Cardiac ventricle fibroblast (primary cell): Measurements from ENCODE around the gene OR5D16. TPM values are rescaled to one million over a fixed set of nuclear protein-coding genes. Genes with fewer than 3 reads are reported as not detected.

Experiments used
- total RNA-seq: library from RNA; depleted of rRNA; stranded (reverse); fragments of >200 nt; gene quantifications from 2 replicates; pipeline ENCODE4 v1.2.3, GENCODE V29; 2015

The OR5D16 gene
- total RNA-seq = not detected in 2 replicates

DNA sequence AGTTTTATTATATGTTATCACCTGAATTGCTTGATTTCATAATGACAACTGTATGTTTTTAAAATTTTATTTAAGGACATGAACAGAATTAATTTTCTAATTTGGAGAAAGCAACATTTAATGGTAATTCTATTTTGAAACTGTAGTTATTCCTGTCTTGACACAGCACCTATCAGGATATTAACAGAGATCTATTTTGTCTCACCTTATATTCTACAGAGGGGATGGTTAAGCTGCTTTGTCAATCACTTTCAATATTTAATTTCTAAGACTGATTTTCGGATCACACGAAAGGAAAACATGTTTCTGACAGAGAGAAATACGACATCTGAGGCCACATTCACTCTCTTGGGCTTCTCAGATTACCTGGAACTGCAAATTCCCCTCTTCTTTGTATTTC is at the start of gene OR5D16:
Gene OR5D16, plus strand, starts transcription at position 301 of the 400 bp plus-strand sequence. Its CDS starts 0 bp downstream, at position 301.

DNA sequence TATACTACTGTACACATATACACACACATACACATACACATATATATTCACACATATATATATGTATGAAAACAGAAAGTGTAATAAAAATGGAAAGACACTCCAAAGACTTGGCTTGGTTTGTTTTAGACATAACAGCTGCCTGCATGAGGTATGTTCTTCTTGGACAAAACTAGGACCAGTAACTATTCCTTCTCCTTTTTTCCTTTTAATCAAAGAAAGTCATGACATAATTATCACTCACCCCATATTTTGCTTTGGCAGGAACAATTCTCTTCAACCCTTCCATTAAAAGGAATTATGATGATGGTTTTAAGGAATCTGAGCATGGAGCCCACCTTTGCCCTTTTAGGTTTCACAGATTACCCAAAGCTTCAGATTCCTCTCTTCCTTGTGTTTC is 43.3 kb upstream of the OR5D16 start, which contains the start of gene OR5D14:
Gene OR5D14, plus strand, starts transcription at position 301 of the 400 bp plus-strand sequence. Its CDS starts 0 bp downstream, at position 301.

DNA sequence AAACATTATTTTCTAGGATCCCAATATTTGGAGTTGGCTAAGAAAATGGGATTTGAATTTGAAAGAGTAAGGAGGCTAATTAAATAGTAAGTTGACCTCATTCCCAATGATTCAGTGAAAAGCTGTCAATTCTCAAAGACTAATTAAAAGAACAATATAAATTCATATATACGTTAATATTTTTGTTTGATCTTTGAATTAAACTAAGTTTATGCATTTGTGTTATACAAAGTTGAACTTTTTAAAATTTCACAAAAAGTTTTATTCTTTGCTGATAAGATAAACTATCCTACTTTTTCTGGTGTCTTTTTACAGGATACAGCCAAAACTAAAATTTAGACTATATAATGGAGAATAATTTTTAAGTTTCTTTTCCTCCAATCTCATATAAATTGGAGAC is 27.5 kb upstream of the OR5D16 start, which contains the start of gene OR5L1:
Gene OR5L1, plus strand, starts transcription at position 301 of the 400 bp plus-strand sequence. CDS start 100 bp downstream, outside the sequence.

DNA sequence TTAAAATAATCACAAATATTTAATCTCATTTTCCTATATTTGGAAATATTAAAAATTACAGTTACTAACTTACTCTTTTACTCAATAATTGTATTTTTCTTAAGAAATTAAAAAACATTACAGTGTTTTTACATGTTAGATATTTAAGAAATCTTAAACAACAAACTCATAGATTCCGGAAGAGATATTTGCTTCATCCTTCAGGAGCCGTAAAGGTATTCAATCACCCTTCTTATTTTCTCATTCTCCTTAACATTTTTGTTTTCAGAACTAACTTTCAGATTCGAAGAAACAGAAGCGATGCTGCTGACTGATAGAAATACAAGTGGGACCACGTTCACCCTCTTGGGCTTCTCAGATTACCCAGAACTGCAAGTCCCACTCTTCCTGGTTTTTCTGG is 19.2 kb upstream of the OR5D16 start, which contains the start of gene OR5D18:
Gene OR5D18, plus strand, starts transcription at position 301 of the 400 bp plus-strand sequence. Its CDS starts 0 bp downstream, at position 301.

DNA sequence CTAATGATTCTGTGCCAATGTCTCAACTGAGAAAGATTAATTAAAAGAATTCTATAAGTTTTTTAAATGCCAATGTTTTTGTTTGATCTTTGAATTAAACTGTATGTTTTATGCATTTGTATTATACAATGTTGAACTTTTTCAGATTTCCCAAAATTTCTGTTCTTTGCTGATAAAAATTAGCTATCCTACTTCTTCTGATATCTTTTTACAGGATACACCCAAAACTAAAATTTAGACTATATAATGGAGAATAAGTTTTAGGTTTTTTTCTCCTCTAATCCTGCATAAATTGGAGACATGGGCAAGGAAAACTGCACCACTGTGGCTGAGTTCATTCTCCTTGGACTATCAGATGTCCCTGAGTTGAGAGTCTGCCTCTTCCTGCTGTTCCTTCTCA is 11.6 kb upstream of the OR5D16 start, which contains the start of gene OR5L2:
Gene OR5L2, plus strand, starts transcription at position 301 of the 400 bp plus-strand sequence. Its CDS starts 0 bp downstream, at position 301.

DNA sequence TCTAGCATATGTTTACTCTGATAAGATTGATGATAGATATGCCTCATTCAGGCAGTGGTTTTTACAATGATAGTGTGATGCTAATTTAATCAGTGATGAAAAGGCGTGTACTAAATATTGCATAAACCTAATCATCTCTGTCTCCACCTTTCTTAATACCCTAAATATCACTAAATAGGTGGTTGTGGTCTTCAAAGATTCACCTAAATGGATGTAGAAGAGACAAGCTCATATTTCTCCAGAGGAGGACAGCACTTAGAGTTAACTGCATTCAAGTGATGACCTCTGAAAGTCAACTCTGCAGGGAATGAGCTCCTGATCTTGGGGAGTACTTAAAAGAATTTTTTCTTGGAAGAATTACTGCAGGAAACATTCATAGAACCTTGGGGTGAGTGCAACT is 44.4 kb downstream of the OR5D16 start, which contains the start of gene TRIM51:
Gene TRIM51, plus strand, starts transcription at position 301 of the 400 bp plus-strand sequence. CDS start 2,132 bp downstream, outside the sequence.

Other genes starting within 250 kb of the OR5D16 start
- not detected in 2 replicates for gene OR4C11, start 231.1 kb upstream of the OR5D16 start, total RNA-seq
- not detected in 2 replicates for gene OR4P4, start 203.6 kb upstream of the OR5D16 start, total RNA-seq
- not detected in 2 replicates for gene OR4S2, start 190.4 kb upstream of the OR5D16 start, total RNA-seq
- gene OR4C6, start 176.6 kb upstream of the OR5D16 start, total RNA-seq = not detected in 2 replicates
- not detected in 2 replicates for gene OR5D13, start 65.3 kb upstream of the OR5D16 start, total RNA-seq
- not detected in 2 replicates for gene OR5D14, start 43.2 kb upstream of the OR5D16 start, total RNA-seq
- gene OR5L1, start 27.4 kb upstream of the OR5D16 start, total RNA-seq = not detected in 2 replicates
- gene OR5D18, start 19.1 kb upstream of the OR5D16 start, total RNA-seq = not detected in 2 replicates
- not detected in 2 replicates for gene OR5L2, start 11.5 kb upstream of the OR5D16 start, total RNA-seq
- gene TRIM51, start 44.5 kb downstream of the OR5D16 start, total RNA-seq = not detected in 2 replicates
- not detected in 2 replicates for gene OR5W2, start 75.8 kb downstream of the OR5D16 start, total RNA-seq
- gene OR5I1, start 97.6 kb downstream of the OR5D16 start, total RNA-seq = not detected in 2 replicates
- not detected in 2 replicates for gene OR10AG1, start 131.2 kb downstream of the OR5D16 start, total RNA-seq
- gene OR5F1, start 155.9 kb downstream of the OR5D16 start, total RNA-seq = not detected in 2 replicates
- not detected in 2 replicates for gene OR5AS1, start 188.9 kb downstream of the OR5D16 start, total RNA-seq